A549 (cell line): ENCODE data around the gene DMRT3.

Source experiments
- BHLHE40 ChIP-seq: IDR thresholded peaks from 2 replicates; pipeline ENCODE4 v1.6.1; 2012; ENCODE audit warnings: low read depth, low read length, inconsistent platforms
- HDAC2 ChIP-seq: fragments of 200-600 bp; sonication (generic); IDR thresholded peaks from 2 replicates; pipeline ENCODE4 v1.6.1; 2016
- NFE2L2 ChIP-seq: fragments of 150-350 bp; conservative IDR thresholded peaks from 2 replicates; pipeline ENCODE4 v1.6.1; 2014; ENCODE audit warnings: low read length
- POLR2A ChIP-seq: IDR thresholded peaks from 2 replicates; pipeline ENCODE4 v1.6.1; 2012; ENCODE audit warnings: mild to moderate bottlenecking, low read length
- RCOR1 ChIP-seq: fragments of 150-350 bp; IDR thresholded peaks from 2 replicates; pipeline ENCODE4 v1.6.1; 2014; ENCODE audit warnings: antibody characterized with exemption, low read length, low read depth
- RFX5 ChIP-seq: fragments of 450-650 bp; IDR thresholded peaks from 2 replicates; pipeline ENCODE4 v1.7.1; 2014; ENCODE audit warnings: antibody characterized with exemption, mild to moderate bottlenecking, moderate library complexity
- ZFP36 ChIP-seq: fragments of 450-650 bp; IDR thresholded peaks from 2 replicates; pipeline ENCODE4 v1.6.1; 2014; ENCODE audit warnings: borderline replicate concordance; ENCODE audit not compliant: partially characterized antibody
- TF ChIP-seq, protein P1 (sequence below): fragments of >200 bp; sonication (Bioruptor Twin); formaldehyde crosslinking; IDR thresholded peaks from 3 replicates; pipeline ENCODE4 v1.5.1; 2016
- TF ChIP-seq, protein P2 (sequence below): fragments of 150-350 bp; IDR thresholded peaks from 2 replicates; pipeline ENCODE4 v1.6.1; 2014; ENCODE audit warnings: low read depth, mild to moderate bottlenecking, low read length
- TF ChIP-seq, protein P3 (sequence below): fragments of 450-650 bp; IDR thresholded peaks from 2 replicates; pipeline ENCODE4 v1.6.1; 2014; ENCODE audit warnings: antibody characterized with exemption

DNA sequence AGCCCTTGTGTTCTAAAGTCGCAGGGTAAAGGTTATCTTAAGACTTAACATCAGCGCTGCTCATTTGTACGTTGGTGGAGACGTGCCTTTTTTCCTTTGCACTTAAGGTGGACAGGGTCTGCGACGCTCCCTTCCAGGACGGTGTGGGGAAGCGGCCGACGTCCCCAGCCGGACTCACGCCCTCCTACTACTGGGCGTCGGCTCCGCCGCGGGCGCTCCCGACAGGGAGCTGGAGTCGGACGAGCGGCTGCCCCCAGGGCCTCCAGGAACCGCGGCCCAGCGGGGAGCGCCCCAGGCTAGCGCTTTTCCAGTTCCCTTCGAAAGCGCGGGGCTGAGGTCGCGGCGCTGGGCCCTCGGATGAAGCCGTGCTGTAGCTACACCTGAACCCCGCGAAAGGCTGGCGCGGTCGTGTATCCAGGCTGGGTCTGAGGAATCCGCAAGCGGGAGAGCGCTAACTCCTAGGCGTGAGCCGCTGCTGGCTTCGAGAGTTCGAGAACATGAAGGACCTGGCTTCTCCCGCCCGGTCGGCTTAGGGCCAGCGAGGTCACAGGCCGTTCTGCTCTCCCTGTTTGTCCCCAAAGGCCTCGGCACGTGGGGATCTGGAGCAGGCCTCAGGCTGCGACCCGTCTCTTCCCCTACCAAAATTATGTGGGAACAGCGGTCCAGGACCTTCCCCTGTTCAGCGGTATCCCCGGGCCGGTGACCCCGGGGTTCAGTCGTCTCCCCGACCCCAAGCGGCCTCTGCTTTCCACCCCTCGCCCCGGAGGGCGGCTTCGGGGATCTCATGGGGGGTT, 3.8 kb upstream of the DMRT3 start:
- TF ChIP-seq, protein P1, sequence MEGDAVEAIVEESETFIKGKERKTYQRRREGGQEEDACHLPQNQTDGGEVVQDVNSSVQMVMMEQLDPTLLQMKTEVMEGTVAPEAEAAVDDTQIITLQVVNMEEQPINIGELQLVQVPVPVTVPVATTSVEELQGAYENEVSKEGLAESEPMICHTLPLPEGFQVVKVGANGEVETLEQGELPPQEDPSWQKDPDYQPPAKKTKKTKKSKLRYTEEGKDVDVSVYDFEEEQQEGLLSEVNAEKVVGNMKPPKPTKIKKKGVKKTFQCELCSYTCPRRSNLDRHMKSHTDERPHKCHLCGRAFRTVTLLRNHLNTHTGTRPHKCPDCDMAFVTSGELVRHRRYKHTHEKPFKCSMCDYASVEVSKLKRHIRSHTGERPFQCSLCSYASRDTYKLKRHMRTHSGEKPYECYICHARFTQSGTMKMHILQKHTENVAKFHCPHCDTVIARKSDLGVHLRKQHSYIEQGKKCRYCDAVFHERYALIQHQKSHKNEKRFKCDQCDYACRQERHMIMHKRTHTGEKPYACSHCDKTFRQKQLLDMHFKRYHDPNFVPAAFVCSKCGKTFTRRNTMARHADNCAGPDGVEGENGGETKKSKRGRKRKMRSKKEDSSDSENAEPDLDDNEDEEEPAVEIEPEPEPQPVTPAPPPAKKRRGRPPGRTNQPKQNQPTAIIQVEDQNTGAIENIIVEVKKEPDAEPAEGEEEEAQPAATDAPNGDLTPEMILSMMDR, result no peak
- no peak for TF ChIP-seq HDAC2
- TF ChIP-seq POLR2A, result no peak
- TF ChIP-seq, protein P2, sequence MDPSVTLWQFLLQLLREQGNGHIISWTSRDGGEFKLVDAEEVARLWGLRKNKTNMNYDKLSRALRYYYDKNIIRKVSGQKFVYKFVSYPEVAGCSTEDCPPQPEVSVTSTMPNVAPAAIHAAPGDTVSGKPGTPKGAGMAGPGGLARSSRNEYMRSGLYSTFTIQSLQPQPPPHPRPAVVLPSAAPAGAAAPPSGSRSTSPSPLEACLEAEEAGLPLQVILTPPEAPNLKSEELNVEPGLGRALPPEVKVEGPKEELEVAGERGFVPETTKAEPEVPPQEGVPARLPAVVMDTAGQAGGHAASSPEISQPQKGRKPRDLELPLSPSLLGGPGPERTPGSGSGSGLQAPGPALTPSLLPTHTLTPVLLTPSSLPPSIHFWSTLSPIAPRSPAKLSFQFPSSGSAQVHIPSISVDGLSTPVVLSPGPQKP, result no peak
- TF ChIP-seq, protein P3, sequence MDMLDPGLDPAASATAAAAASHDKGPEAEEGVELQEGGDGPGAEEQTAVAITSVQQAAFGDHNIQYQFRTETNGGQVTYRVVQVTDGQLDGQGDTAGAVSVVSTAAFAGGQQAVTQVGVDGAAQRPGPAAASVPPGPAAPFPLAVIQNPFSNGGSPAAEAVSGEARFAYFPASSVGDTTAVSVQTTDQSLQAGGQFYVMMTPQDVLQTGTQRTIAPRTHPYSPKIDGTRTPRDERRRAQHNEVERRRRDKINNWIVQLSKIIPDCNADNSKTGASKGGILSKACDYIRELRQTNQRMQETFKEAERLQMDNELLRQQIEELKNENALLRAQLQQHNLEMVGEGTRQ, result no peak
- TF ChIP-seq RFX5, result no peak
- no peak for TF ChIP-seq RCOR1
- no peak for TF ChIP-seq BHLHE40
- TF ChIP-seq NFE2L2, result no peak
- TF ChIP-seq ZFP36, result no peak
